Uterus (tissue), 2 donors: ENCODE measurements around the gene DMKN.

Source experiments
- POLR2A ChIP-seq, 2 donors: fragments of 450-650 bp; IDR thresholded peaks; one replicate each; pipeline ENCODE4 v1.6.1; 2016; ENCODE audit warnings: antibody characterized with exemption in 2 of 2, mild to moderate bottlenecking in 1 of 2, moderate library complexity in 1 of 2
- TF ChIP-seq, protein P1 (sequence below), 4 experiments: fragments of 200-600 bp in 2 of 4; fragments of 450-650 bp in 2 of 4; sonication (generic) in 2 of 4; IDR thresholded peaks; one replicate each; pipeline ENCODE4 v1.5.1; 2016 to 2019; ENCODE audit warnings: antibody characterized with exemption in 4 of 4, mild to moderate bottlenecking in 2 of 4, moderate library complexity in 1 of 4

- TF ChIP-seq, protein P1, sequence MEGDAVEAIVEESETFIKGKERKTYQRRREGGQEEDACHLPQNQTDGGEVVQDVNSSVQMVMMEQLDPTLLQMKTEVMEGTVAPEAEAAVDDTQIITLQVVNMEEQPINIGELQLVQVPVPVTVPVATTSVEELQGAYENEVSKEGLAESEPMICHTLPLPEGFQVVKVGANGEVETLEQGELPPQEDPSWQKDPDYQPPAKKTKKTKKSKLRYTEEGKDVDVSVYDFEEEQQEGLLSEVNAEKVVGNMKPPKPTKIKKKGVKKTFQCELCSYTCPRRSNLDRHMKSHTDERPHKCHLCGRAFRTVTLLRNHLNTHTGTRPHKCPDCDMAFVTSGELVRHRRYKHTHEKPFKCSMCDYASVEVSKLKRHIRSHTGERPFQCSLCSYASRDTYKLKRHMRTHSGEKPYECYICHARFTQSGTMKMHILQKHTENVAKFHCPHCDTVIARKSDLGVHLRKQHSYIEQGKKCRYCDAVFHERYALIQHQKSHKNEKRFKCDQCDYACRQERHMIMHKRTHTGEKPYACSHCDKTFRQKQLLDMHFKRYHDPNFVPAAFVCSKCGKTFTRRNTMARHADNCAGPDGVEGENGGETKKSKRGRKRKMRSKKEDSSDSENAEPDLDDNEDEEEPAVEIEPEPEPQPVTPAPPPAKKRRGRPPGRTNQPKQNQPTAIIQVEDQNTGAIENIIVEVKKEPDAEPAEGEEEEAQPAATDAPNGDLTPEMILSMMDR (IDR thresholded peaks at IDR 0.05): no peak
- no peak for TF ChIP-seq POLR2A (IDR thresholded peaks at IDR 0.05)
Observed at GRCh38 chr19:35554076-35554475, 40.6 kb upstream of the DMKN start.
